HEK293T (cell line): ENCODE results near the gene PCF11.
"Not testable (repeated sequence)": the region's sequence is repeated elsewhere in the genome, so short reads cannot be mapped to it uniquely, and the experiment has no call there.

Source experiments
- CTCF ChIA-PET: fragments of 350-600 bp; formaldehyde crosslinking; extraction: SDS; loops from one replicate; lab custom pipeline; 2021; ENCODE audit warnings: antibody characterized with exemption, inconsistent platforms; lab: Yijun Ruan, JAX
- POLR2A ChIA-PET: fragments of 350-600 bp; formaldehyde crosslinking; extraction: SDS; loops from one replicate; lab custom pipeline; 2020; ENCODE audit warnings: antibody characterized with exemption, inconsistent platforms; lab: Yijun Ruan, JAX
- DNase-seq: peaks from one replicate; pipeline ENCODE4 v3.0.0; 2012; ENCODE audit warnings: mixed read lengths; ENCODE audit errors: extremely low spot score
- ARNT ChIP-seq: fragments of 450-650 bp; IDR thresholded peaks from 2 replicates; pipeline ENCODE4 v1.6.1; 2017; ENCODE audit warnings: mild to moderate bottlenecking
- BHLHE40 ChIP-seq: fragments of 450-650 bp; IDR thresholded peaks from 2 replicates; pipeline ENCODE4 v1.6.1; 2016; ENCODE audit warnings: mild to moderate bottlenecking, moderate library complexity, borderline replicate concordance
- CTBP1 ChIP-seq: fragments of 450-650 bp; IDR thresholded peaks from 2 replicates; pipeline ENCODE4 v1.6.1; 2016; ENCODE audit warnings: borderline replicate concordance
- ELF4 ChIP-seq: fragments of 450-650 bp; IDR thresholded peaks from 2 replicates; pipeline ENCODE4 v1.6.1; 2017; ENCODE audit warnings: antibody characterized with exemption
- FOXA1 ChIP-seq: fragments of 450-650 bp; IDR thresholded peaks from 2 replicates; pipeline ENCODE4 v1.6.1; 2016; ENCODE audit warnings: mild to moderate bottlenecking
- FOXK2 ChIP-seq: fragments of 450-650 bp; IDR thresholded peaks from 2 replicates; pipeline ENCODE4 v1.6.1; 2016; ENCODE audit warnings: mild to moderate bottlenecking
- FOXM1 ChIP-seq: fragments of 450-650 bp; IDR thresholded peaks from 2 replicates; pipeline ENCODE4 v1.6.1; 2017; ENCODE audit warnings: mild to moderate bottlenecking, borderline replicate concordance
- HDGF ChIP-seq: fragments of 450-650 bp; IDR thresholded peaks from 2 replicates; pipeline ENCODE4 v1.6.1; 2017; ENCODE audit warnings: antibody characterized with exemption, borderline replicate concordance
- L3MBTL2 ChIP-seq: fragments of 450-650 bp; conservative IDR thresholded peaks from 2 replicates; pipeline ENCODE4 v1.6.1; 2016; ENCODE audit warnings: mild to moderate bottlenecking
- LEF1 ChIP-seq: fragments of 450-650 bp; IDR thresholded peaks from 2 replicates; pipeline ENCODE4 v1.6.1; 2017; ENCODE audit warnings: mild to moderate bottlenecking, borderline replicate concordance
- NFRKB ChIP-seq: fragments of 450-650 bp; IDR thresholded peaks from 2 replicates; pipeline ENCODE4 v1.6.1; 2016; ENCODE audit warnings: mild to moderate bottlenecking, moderate library complexity
- SP1 ChIP-seq: fragments of 450-650 bp; IDR thresholded peaks from 2 replicates; pipeline ENCODE4 v1.6.1; 2017
- SUZ12 ChIP-seq: fragments of 450-650 bp; IDR thresholded peaks from 2 replicates; pipeline ENCODE4 v1.6.1; 2016; ENCODE audit warnings: mild to moderate bottlenecking
- TARDBP ChIP-seq: fragments of 450-650 bp; IDR thresholded peaks from 2 replicates; pipeline ENCODE4 v1.6.1; 2016
- ZNF384 ChIP-seq: fragments of 450-650 bp; IDR thresholded peaks from 2 replicates; pipeline ENCODE4 v1.6.1; 2016
- TF ChIP-seq, protein P1 (sequence below): fragments of 450-650 bp; IDR thresholded peaks from 2 replicates; pipeline ENCODE4 v1.6.1; 2016

Gene PCF11

DNA sequence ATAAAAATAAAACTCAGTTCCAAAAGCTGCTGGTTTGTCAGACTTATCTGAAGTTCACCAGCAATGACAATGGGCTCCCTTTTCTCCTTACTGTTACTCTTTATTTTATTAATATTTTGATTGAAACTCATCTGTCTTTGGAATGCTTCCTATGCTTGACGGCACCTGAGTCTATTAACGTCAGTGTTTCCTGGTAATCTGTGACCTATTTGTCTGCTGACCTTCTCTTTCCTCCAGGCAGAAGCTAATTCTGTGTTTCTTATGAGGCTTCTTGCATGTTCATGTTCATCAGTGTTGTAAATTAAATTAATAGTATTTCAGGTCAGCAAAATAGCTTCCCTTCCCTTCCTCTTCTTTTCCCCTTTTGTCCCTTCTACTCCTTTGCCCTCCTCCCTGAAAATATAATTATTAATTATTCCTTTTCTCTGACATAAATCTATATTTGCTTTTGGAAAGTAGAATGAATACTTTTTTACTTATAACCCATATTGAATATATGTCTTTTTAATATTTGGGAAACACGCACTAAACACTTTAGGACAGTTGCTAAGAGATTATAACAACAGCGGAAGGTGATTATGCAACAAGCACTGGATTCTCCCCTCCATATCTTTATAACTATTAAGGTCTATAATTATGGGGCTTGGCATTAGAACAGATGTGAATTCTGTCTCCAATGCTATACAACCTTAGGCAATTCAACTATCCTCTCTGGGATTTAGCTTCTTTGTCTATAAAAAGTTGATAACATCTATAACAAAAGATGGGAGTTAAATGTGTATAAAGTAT, 32.1 kb upstream of the PCF11 start:
- ChIA-PET CTCF (no interaction called here), POLR2A (no interaction called here)
- no peak for DNase-seq
- TF ChIP-seq HDGF = no peak
- TF ChIP-seq ARNT = no peak
- TF ChIP-seq BHLHE40 = no peak
- no peak for TF ChIP-seq CTBP1
- no peak for TF ChIP-seq ELF4
- no peak for TF ChIP-seq FOXK2
- TF ChIP-seq TARDBP = no peak
- no peak for TF ChIP-seq FOXA1
- TF ChIP-seq, protein P1, sequence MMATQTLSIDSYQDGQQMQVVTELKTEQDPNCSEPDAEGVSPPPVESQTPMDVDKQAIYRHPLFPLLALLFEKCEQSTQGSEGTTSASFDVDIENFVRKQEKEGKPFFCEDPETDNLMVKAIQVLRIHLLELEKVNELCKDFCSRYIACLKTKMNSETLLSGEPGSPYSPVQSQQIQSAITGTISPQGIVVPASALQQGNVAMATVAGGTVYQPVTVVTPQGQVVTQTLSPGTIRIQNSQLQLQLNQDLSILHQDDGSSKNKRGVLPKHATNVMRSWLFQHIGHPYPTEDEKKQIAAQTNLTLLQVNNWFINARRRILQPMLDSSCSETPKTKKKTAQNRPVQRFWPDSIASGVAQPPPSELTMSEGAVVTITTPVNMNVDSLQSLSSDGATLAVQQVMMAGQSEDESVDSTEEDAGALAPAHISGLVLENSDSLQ = no peak
- no peak for TF ChIP-seq NFRKB
- no peak for TF ChIP-seq SP1
- no peak for TF ChIP-seq SUZ12
- TF ChIP-seq L3MBTL2 = no peak
- no peak for TF ChIP-seq FOXM1
- no peak for TF ChIP-seq ZNF384
- TF ChIP-seq LEF1 = no peak

DNA sequence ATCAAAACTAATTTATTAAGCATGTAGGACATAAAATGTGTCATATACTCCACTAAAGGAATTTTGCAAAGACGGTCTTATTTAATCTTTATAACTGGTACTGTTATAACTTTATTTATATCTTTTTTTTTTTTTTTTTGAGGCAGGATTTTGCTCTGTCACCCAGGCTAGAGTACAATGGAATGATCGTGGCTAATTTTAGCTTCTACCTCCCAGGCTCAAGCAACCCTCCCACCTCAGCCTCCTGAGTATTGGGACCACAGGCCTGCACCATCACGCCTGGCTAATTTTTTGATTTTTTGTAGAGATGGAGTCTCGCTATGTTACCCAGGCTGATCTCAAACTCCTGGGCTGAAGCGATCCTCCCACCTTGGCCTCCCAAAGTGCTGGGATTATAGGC, 31.4 kb upstream of the PCF11 start:
- ChIA-PET CTCF (no interaction called here), POLR2A (no interaction called here)
- DNase-seq = no peak
- TF ChIP-seq FOXM1 (no peak), HDGF (no peak), ARNT (no peak), LEF1 (no peak), BHLHE40 (no peak), ZNF384 (no peak), ELF4 (no peak), NFRKB (no peak), CTBP1 (no peak), TARDBP (no peak), FOXK2 (no peak), L3MBTL2 (no peak), SP1 (no peak), FOXA1 (no peak)
- TF ChIP-seq, protein P1 = no peak

DNA sequence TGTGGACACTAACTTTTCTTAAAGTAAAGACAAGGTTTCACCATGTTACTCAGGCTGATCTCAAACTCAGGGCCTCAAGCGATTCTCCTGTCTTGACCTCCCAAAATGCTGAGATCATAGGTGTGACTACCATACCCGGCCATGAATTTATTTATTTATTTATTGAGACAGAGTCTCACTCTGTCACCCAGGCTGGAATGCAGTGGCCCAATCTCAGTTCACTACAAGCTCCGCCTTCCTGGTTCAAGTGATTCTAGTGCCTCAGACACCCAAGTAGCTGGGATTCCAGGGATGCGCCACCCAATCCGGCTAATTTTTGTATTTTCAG, 29.7 kb upstream of the PCF11 start:
- TF ChIP-seq BHLHE40 (no peak), ELF4 (no peak), NFRKB (no peak), FOXM1 (no peak), HDGF (no peak), LEF1 (no peak)
- ChIA-PET POLR2A (no interaction called here), CTCF (no interaction called here)
- no peak for DNase-seq

DNA sequence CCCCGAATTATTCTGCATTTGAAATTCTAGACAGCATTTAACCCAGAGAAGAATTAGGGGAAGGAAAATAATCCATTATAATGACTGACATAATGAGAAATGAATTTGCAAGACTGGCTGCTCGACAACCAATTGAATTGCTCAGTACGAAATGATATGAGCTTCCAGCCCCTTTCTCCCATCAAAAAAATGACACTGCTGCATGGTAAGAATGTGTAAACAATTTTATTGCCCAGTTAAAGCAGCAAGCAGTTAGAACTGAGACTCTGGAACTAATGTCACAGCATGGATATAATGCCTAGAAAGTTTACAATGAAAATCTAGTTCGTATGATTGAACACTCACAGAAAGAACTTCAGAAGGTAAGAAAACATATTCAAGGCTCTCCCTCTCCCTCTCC, 24.7 kb upstream of the PCF11 start:
- POLR2A ChIA-PET = no interaction called here

DNA sequence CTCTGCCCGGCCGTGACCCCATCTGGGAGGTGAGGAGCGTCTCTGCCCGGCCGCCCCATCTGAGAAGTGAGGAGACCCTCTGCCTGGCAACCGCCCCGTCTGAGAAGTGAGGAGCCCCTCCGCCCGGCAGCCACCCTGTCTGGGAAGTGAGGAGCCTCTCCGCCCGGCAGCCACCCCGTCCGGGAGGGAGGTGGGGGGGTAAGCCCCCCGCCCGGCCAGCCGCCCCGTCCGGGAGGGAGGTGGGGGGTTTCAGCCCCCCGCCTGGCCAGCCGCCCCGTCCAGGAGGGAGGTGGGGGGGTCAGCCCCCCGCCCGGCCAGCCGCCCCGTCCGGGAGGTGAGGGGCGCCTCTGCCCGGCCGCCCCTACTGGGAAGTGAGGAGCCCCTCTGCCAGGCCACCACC, 23.7 kb upstream of the PCF11 start:
- DNase-seq, CTCF ChIA-PET, POLR2A ChIA-PET: not testable (repeated sequence)

More for the DNA sequence above, 24.7 kb upstream of the PCF11 start:
- DNase-seq = no peak
- TF ChIP-seq, protein P1 = peak; percentile 36
- no peak for TF ChIP-seq LEF1
- CTCF ChIA-PET = no interaction called here

DNA sequence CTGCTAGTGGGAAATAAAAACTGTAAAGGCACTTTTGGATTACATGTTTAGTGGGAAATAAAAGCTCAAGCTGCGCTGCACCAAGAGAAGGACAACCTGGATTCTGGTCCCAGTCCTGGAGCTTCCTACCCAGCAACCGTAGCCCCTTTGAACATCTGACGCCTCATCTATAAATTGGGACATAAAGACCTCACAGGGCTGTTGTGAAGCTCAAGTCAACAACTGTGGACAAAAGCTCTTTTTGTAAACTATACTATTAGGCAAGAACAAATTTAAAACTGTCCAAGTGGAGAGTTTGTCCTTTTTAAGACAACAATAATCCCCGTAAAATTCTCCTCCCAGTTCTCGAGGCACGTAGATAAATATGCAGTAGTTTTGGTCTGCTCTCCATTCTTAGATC, 17.6 kb upstream of the PCF11 start:
- no peak for TF ChIP-seq FOXA1
- TF ChIP-seq L3MBTL2 = no peak
- TF ChIP-seq SUZ12 = no peak
- TF ChIP-seq ELF4 = no peak
- TF ChIP-seq BHLHE40 = no peak
- TF ChIP-seq FOXK2 = no peak
- ChIA-PET CTCF (no interaction called here), POLR2A (interaction anchor here (1.7 kb wide), 1 partner anchor 18 kb away, joined by 4 read pairs; the partner anchor contains the start of gene PCF11)

More for the DNA sequence above, 17.6 kb upstream of the PCF11 start:
- no peak for DNase-seq
